Transverse colon (tissue), 4 donors: ENCODE measurements around the gene SPRR1A. TPM values are rescaled to one million over a fixed set of nuclear protein-coding genes. Genes with fewer than 3 reads are reported as not detected.

Experiments used
- DNase-seq: peaks from one replicate; pipeline ENCODE4 v3.0.0-alpha.2; 2019
- H3K27ac ChIP-seq, 4 donors: fragments of 200-600 bp; sonication (generic); 2 replicates each; pipeline ENCODE4 v1.5.1; 2016 to 2018; ENCODE audit warnings: inconsistent platforms in 4 of 4
- H3K27me3 ChIP-seq: fragments of 200-600 bp; sonication (generic); 2 replicates; pipeline ENCODE4 v1.5.1; 2017; ENCODE audit warnings: inconsistent platforms
- H3K36me3 ChIP-seq, 4 donors: fragments of 200-600 bp; sonication (generic); 2 replicates each; pipeline ENCODE4 v1.5.1; 2017 to 2019; ENCODE audit warnings: inconsistent platforms in 4 of 4
- H3K4me1 ChIP-seq, 4 donors: fragments of 200-600 bp; sonication (generic); 2 replicates each; pipeline ENCODE4 v1.5.1; 2017 to 2020; ENCODE audit warnings: inconsistent platforms in 4 of 4
- H3K4me3 ChIP-seq, 4 donors: fragments of 200-600 bp; sonication (generic); 1 replicate in 1 of 4; 2 replicates in 3 of 4; pipeline versions ENCODE4 v1.5.1 to v1.6.1; 2017 to 2019; ENCODE audit warnings: inconsistent platforms in 4 of 4
- H3K9me3 ChIP-seq, 2 donors: fragments of 200-600 bp; sonication (generic); 2 replicates each; pipeline ENCODE4 v1.5.1; 2017 to 2019; ENCODE audit warnings: inconsistent platforms in 2 of 2
- EP300 ChIP-seq: sonication (generic); formaldehyde crosslinking; IDR thresholded peaks from one replicate; pipeline ENCODE4 v1.6.1; 2017; ENCODE audit warnings: antibody characterized with exemption, low read depth
- POLR2A ChIP-seq: fragments of 450-650 bp; IDR thresholded peaks from one replicate; pipeline ENCODE4 v1.6.1; 2016; ENCODE audit warnings: antibody characterized with exemption, mild to moderate bottlenecking, moderate library complexity
- POLR2AphosphoS5 ChIP-seq, 3 donors: sonication (generic); formaldehyde crosslinking; IDR thresholded peaks; one replicate each; pipeline ENCODE4 v1.6.1; 2016; ENCODE audit warnings: antibody characterized with exemption in 3 of 3
- WGBS, 2 donors: methylation state at CpG; one replicate each; pipeline ENCODE4 v1.1.5; 2018; ENCODE audit warnings: low coverage in 1 of 2; 5-methylcytosine and 5-hydroxymethylcytosine counted together
- in situ Hi-C, 4 donors: fragments of 200-750 bp; cut with MboI; loops; one replicate each; pipeline versions ENCODE4 v1.15.0 to v1.15.1; 2017; ENCODE audit warnings: low sequenced_read_pairs in 3 of 4, low pct_ligation_motif_present in 1 of 4, low pct_unique_long_range_greater_than_20kb in 1 of 4
- intact Hi-C: fragments of 100-400 bp; cut with DNase I; formaldehyde crosslinking; loops from one replicate; pipeline ENCODE4 v1.15.1; 2023; ENCODE audit warnings: low total_unique reads
- total RNA-seq, 4 donors: library from RNA; depleted of rRNA; stranded (reverse); fragments of >200 nt; gene quantifications; one replicate each; pipeline ENCODE4 v1.1.0, GENCODE V29; 2016
- TF ChIP-seq, protein P1 (sequence below), 5 experiments: fragments of 200-600 bp in 3 of 5; fragments of 450-650 bp in 2 of 5; sonication (generic) in 3 of 5; IDR thresholded peaks; 1 replicate in 2 of 5; 2 replicates in 3 of 5; pipeline ENCODE4 v1.5.1; 2016 to 2017; ENCODE audit warnings: antibody characterized with exemption in 5 of 5, inconsistent platforms in 3 of 5, mild to moderate bottlenecking in 2 of 5, moderate library complexity in 1 of 5

The SPRR1A gene
- total RNA-seq, 4 donors from 2014 or later = not detected

- H3K4me3 ChIP-seq = no peak overlapping the region
- DNase-seq = no peak
- H3K4me1 ChIP-seq = no peaks in the 10 kb centered on the region
- intact Hi-C loops (no loop called here), in situ Hi-C loops (no loop called here)
- H3K9me3 ChIP-seq = no peaks in the 10 kb centered on the region
- TF ChIP-seq EP300 = no peak
- no peak for TF ChIP-seq POLR2AphosphoS5 (IDR thresholded peaks at IDR 0.05)
- no peak for TF ChIP-seq POLR2A
- TF ChIP-seq, protein P1, sequence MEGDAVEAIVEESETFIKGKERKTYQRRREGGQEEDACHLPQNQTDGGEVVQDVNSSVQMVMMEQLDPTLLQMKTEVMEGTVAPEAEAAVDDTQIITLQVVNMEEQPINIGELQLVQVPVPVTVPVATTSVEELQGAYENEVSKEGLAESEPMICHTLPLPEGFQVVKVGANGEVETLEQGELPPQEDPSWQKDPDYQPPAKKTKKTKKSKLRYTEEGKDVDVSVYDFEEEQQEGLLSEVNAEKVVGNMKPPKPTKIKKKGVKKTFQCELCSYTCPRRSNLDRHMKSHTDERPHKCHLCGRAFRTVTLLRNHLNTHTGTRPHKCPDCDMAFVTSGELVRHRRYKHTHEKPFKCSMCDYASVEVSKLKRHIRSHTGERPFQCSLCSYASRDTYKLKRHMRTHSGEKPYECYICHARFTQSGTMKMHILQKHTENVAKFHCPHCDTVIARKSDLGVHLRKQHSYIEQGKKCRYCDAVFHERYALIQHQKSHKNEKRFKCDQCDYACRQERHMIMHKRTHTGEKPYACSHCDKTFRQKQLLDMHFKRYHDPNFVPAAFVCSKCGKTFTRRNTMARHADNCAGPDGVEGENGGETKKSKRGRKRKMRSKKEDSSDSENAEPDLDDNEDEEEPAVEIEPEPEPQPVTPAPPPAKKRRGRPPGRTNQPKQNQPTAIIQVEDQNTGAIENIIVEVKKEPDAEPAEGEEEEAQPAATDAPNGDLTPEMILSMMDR (IDR thresholded peaks at IDR 0.05) = no peak
- WGBS, 2 donors = 63 to 78% methylated on average over 3 to 6 of the region's 6 CpGs
- H3K27ac ChIP-seq = no peak overlapping the region
- H3K36me3 ChIP-seq = no peaks in the 10 kb centered on the region
- no peaks in the 10 kb centered on the region for H3K27me3 ChIP-seq
These were observed 29.4 kb upstream of the SPRR1A start for GRCh38 chr1:152954436-152954835.

- Histone ChIP-seq H3K4me1 (no peaks in the 10 kb centered on the region), H3K27me3 (no peaks in the 10 kb centered on the region), H3K27ac (no peak overlapping the region), H3K9me3 (no peaks in the 10 kb centered on the region), H3K4me3 (no peak overlapping the region), H3K36me3 (no peaks in the 10 kb centered on the region)
- no peak for DNase-seq
- TF ChIP-seq POLR2AphosphoS5 (IDR thresholded peaks at IDR 0.05) (no peak), EP300 (no peak)
- TF ChIP-seq, protein P1 (IDR thresholded peaks at IDR 0.05) = no peak
- in situ Hi-C loops (no loop called here), intact Hi-C loops (no loop called here)
- 80 to 90% methylated on average over 3 of the region's 3 CpGs for WGBS, 2 donors
These were observed 26.3 kb upstream of the SPRR1A start for GRCh38 chr1:152957561-152957960.

DNA sequence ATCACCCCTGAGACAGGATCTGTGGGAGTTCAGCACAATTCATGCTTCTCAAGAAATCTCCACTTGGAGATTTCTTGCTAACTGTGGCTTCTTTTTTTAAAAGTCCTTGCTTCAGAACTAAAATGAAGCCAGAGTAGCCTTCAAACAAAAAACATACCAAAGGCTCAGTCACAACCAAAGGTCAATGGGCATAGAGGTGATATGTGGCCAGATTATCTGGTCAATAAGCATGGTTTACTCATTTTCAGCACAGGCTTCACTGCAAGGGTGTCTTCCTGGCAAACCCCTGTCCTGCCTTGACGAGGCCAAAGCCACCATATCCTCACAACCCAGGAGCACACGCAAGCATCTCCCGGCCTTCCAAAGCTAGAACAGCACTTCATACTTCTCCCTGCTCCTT is 24.6 kb upstream of the SPRR1A start:
- H3K36me3 ChIP-seq = no peaks in the 10 kb centered on the region
- no peaks in the 10 kb centered on the region for H3K27me3 ChIP-seq
- H3K27ac ChIP-seq = no peak overlapping the region
- intact Hi-C loops = no loop called here
- 59% methylated on average over 3 of the region's 3 CpGs; no CpG with 5 or more reads in 1 of the 2 donors for WGBS, 2 donors
- TF ChIP-seq, protein P1 (IDR thresholded peaks at IDR 0.05) = no peak
- TF ChIP-seq POLR2A (no peak), EP300 (no peak), POLR2AphosphoS5 (IDR thresholded peaks at IDR 0.05) (no peak)
- no peaks in the 10 kb centered on the region for H3K4me1 ChIP-seq
- DNase-seq = no peak
- H3K4me3 ChIP-seq = no peak overlapping the region
- H3K9me3 ChIP-seq = no peaks in the 10 kb centered on the region
- in situ Hi-C loops = no loop called here

DNA sequence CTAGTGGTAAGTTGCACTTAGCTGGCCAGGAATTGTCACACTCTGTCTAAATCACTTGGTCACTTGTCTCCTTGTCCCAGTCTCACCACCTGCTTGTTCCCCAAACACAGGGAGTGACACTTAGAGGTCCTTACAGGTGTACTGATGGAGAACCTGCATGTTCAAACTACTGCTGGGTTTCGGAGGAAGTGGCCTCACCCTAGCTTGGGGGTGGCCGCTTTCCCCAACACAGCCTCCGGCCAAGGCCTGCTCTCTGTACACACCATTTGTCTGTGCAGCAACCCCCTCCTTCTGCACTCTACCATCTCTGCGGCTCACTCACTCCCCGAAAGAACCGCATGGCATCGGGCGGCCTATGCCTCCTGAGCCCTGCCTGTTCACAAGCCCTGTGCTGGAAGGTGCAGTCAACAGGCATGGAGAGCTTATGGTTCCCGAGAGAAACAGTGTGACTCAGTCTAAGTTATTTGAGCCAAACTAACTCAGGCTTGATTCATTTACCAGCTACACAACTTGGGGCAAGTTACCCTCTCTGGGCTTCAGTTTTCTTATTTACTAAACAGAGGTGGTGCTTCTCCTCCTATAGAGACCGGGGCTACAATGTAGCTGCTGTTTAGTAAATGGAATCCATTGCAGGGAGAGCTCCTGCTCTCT is 24.0 kb upstream of the SPRR1A start:
- 85 to 100% methylated on average over 2 to 10 of the region's 10 CpGs for WGBS, 2 donors
- no peak for TF ChIP-seq POLR2A
- no peak for TF ChIP-seq POLR2AphosphoS5 (IDR thresholded peaks at IDR 0.05)
- TF ChIP-seq, protein P1 (IDR thresholded peaks at IDR 0.05) = no peak
- H3K36me3 ChIP-seq = no peaks in the 10 kb centered on the region
- H3K27ac ChIP-seq = no peak overlapping the region
- H3K9me3 ChIP-seq = no peaks in the 10 kb centered on the region
- no peaks in the 10 kb centered on the region for H3K4me1 ChIP-seq
- DNase-seq = no peak
- intact Hi-C loops (no loop called here), in situ Hi-C loops (no loop called here)
- no peak overlapping the region for H3K4me3 ChIP-seq
- no peaks in the 10 kb centered on the region for H3K27me3 ChIP-seq
